NCI-H69 (cell line): Measurements from ENCODE around the gene HGD.

Source experiments
- DNase-seq: peaks from one replicate; lab custom pipeline; 2025; lab: John Stamatoyannopoulos, UW

The HGD gene

DNA sequence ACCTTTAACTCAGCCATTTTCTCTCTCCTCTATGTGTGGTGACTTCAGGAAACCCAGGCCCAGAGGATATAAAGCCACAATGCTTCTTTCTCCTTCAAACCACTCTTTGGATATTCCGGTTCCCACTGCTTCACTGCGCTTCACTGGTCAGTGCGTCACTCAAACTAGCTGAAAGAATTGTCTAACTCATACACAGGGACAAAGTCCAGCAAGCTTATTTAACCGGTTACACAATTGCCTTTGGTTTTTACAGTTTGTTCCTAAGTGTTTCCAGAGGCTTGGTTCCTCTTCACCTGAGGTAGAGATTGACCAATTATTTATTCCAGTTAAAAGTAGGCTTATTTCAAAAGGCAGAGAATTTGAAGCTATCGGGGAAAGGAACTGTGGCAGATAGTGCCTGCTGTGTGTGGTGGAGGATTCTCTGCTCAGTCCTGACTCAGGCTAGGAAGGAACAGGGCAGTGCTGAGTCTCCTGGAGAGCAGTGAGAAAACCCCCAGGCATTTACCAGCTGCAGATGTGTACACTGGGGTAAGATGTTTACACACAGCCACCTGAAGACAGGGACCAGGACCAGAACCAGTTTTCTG, at the start of gene HGD:
TSS of gene HGD (minus strand) at position 145 of the 587 bp plus-strand sequence. CDS start at position 17, 128 bp downstream.
- DNase-seq: peak; percentile 2

DNA sequence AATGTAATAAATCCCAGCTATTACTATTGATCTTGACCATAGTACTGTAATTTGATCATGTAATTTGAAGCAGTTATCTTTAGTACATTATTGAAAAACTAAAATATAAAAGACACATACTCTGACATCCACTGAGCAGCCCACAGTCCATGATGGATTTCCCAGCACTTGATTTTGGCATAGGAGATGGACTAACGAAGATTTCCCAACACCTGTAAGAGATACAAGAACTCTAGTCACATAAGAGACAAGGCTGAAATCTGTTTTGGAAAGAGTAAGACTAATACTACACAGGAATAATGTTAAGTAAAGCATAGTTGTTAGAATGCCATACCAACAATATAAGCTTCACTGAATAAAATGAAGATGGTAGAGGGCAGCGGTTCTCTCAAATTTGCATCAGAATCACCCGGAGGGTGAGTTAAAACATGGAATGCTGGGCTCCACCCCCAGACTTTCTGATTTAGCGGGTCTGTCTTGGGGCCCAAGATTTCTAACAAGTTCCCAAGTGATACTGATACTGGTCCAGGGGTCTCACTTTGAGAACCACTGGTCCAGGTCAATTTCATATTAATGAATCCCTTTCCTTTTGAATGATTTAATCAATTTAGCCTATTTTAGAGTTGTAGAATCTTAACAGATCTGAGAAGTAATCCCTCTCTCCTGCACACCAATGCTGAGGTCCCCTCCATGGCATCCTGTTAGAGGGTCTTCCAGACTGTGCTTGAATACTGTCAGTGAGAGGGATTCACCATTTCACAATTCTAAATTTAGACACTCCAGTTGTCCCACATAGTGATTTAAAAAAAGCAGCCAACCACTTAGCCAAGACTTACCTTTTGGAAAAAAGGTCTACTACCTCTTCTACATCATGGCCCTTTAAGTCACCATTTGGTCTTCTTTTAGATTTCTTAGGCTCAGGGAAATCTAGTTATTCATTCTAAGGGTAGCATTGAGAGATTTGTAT, 48.8 kb upstream of the HGD start:
- no peak for DNase-seq

DNA sequence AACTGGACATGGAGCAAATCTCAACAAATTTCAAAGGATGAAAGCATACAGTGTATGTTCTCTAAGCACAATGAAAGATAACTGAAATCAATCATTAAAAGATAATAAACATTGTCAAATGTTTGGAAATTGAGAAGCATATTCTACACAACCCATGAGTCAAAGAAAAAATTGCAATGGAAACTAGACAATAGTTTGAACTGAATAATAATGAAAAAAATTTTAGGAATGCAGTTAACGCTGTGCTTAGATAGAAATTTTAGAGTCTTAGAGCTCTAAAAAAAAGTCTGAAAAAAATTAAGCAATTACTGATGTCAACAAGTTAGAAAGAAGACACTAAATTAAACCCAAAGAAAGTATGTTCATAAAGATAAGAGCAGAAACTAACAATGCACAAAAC, 44.8 kb upstream of the HGD start:
- DNase-seq: no peak

- peak; percentile 11 for DNase-seq
Observed at GRCh38 chr3:120719167-120719834, 37.3 kb upstream of the HGD start.

- DNase-seq: no peak
Observed at GRCh38 chr3:120713262-120713661, 31.2 kb upstream of the HGD start.

DNA sequence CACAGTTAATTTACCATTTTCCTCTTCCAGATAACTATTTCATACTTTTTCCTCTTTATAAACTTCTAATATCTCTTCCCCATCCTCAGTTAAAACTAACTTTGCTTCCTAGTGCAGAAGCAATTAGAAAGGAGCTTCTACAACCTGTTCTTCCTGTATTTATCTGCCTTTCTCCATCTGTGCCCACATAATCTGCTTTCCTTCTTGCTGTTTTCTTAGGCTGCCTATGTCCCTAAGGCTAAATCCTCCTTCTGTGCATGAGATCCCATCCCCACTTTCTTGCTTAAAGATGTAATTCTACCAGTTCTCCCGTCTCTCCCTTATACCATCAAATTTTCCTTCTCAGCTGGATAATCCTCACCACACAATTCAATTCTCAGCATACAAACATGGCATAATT, 28.3 kb upstream of the HGD start:
- no peak for DNase-seq

DNA sequence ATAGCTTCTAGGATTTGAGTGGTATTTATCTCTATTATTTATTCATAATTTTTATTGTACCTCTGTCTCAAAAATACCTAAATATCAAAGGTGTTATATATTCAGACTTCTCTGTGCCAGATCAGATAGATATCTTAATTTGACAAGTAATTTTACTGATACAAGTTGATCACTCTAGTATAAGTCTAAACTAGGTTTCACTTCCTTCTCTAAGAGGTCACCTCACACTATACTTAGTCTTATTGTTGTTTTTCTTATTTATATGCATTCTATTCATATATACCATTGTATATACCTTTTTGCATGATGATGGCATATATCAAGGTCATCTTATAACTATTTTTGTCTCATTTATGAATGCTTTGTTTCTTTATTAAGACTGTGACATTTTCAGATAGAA, 26.4 kb upstream of the HGD start:
- DNase-seq: no peak

GRCh38 chr3:120706950-120707349, 24.9 kb upstream of the HGD start:
- DNase-seq: no peak

DNA sequence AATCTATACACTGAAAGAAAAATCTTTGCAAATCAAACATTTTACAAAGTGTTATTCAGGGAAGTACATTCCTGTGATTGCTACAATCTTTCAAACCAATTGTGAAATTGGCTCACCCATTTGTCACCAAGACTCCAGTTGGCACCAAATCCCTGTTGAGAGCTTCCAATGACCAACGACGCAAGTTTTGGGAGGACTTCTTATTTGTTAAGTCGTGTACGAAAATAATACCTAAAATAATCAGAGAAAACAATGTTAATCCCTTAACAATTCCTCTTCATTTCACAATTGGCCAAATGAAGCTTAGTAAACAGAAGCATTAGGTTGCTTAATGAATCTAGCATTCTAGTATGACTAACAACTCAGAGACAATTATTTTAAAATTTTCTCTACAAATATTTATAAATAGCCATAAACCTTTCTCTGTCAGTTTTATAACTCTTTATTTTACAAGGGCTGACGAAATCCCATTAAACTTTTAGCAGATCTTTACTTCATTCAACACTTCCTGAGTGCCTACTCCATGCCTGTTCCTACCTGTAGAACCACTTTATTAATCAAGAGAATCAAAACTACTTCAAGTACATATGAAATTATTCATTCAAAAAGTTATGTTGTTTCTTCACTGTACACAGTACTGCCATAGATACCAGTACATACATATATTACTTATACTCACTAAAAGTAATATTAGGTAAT, 24.0 kb upstream of the HGD start:
- no peak for DNase-seq

DNA sequence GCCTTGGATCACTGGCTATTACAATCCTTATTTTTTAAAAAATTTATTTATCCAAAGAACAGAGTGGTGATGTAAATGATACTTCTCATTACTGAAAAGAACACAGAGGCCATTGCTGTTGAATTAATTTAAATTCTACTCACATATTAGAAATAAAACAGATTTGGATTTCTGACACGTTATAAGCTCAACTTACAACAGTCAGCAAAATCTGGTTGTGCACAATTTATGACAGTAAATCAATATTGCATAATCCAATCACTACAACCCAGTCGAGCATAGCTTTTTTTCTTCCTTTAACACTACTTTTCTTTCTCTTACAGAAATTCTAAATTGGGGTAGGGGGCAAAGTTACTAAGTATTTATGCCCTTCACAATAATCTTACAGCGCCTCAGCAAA, 17.3 kb upstream of the HGD start:
- no peak for DNase-seq

DNA sequence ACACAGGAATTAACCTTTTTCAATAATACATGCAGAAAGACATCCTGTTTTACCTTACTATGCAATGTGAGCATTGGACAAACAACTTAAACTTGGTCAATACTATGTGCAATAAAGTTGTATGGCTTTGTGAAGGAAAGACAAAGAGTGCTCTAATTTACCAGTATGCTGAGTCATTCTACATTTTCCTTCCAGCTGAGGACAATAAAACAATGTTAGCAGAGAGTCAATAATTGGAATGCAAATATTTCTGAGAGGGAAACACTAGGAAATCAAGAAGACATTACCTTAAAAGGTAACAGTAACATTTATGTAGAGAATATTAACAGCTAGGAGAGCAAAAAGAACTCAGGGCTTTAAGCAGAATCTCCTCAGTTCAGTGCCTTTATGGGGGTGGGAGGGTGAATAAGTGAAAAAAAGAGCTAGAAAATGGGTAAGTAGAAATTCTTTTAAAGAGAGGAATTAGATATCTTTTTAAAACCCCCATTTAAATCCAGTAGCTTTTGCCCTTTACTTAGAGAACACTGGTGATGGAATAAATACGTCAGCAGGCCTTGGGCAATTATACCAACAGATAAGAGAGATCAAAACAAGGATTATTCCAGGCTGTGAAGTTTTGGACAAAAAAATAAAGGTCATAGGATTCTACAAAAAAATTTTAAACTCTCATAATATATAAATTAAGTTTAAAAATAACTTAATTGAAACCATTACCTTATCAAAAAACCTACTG, 11.6 kb upstream of the HGD start:
- DNase-seq: peak; percentile 83

DNA sequence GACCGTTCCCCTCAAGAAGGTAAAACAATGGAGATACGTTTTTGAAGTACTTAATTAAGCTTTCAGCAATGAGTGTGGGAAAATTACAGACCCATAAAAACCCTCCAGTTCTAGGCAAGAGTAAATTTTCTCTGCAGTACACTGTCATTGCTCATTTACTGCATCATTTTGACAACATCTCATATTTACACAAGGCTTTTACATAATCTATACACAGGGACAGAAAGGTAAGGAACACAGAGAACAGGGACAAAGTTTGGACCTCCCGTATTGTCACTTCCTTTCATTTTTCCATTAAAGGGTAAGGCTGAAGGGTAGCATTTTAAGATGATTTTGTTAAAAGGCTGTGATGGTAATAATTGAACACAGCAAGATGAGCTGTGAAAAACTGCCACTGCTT, 7.4 kb upstream of the HGD start:
- peak; percentile 0 for DNase-seq

GRCh38 chr3:120688121-120688520, 6.1 kb upstream of the HGD start:
- DNase-seq: no peak

DNA sequence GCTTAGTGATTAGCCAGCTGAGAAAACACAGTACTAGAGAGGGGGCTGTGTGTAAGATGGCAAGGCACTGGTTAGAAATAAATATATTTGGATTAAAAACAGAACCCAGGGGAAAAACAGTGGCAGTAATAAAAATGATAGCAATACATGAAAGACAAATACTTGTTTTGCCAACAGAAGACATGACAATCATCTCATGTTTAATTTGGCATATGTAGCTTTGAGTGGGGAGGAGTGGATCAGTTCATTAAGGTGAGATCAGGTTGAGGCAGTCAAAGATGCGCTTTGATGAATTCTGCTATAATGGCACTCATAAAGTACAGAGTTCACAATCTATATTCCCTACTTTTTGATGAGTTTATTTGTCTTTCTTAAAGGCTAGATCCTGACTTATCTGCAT, 3.4 kb upstream of the HGD start:
- DNase-seq: no peak

DNA sequence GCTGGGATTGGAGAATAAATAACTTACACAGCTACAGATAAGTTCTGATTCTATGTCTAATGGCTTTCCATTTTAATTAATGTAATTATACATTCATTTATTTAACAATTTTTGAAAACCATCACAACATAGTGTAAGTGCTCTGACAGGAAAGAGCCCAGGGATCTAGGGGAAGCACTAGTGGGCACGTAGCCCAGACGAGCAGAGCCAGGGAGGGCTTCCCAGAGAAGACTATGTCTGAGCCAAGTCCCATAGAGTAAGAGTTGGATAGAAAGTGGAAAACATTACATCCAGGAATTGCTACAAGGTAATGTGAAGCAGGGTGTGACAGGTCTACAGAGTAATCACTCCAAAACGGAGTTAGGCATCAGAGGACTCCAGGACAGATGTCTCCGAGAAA, 2.9 kb upstream of the HGD start:
- DNase-seq: no peak

DNA sequence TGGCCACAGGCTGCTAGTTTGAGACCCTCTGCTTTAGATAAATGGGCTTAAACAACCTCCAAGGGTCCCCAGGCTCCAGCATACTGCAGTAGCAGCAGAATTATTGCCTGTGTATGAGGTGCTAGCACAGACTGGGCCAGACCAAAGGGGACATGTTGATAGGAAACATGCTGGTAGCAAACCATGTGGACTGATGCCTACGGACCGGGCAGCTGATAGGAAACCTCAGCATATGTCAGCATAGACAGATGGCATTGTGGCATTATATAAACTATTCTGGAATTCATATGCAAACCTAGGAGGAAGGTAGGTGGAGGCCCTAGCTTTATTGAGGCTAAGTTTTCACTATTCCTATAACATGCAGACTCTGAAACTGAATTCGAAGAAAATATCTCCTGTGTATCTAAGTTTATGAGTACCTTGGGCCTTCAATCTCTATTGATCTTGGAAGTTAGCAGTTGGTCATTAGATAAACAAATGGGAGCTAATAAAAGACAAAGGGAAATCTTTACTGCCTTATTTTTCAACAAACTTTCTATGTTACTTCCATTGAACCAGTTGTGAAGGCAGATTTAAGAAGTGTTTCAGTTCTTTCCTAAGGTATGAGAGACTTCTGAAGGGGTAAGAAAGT, 1.7 kb upstream of the HGD start:
- DNase-seq: no peak

- DNase-seq: no peak
Observed at GRCh38 chr3:120683213-120683612, 1.2 kb upstream of the HGD start.

DNA sequence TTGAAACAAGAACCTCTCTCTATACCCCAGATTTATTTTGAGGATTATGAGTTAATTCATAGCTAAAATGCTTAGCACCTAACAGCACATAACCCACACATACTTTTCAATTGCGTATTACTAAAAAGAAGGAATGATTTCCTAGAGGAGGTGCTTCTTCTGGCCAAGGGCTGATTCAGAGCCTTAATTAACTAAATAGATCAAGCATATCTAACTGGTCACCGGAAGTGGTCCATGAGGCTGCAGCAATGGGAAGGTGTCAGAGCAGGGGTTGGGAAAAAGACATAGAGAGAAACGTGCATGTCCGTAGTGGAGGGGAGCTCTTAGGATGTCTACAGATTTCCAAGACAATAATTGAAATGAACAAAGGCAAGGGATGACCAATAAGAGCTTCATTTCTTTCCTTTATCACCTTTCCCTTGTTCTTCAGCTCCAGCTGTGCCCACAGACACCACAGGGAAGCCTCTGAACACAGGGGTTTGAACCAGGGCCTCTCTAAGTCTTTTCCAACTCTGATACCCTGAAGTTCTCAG, 467 bp downstream of the HGD start:
- DNase-seq: no peak

DNA sequence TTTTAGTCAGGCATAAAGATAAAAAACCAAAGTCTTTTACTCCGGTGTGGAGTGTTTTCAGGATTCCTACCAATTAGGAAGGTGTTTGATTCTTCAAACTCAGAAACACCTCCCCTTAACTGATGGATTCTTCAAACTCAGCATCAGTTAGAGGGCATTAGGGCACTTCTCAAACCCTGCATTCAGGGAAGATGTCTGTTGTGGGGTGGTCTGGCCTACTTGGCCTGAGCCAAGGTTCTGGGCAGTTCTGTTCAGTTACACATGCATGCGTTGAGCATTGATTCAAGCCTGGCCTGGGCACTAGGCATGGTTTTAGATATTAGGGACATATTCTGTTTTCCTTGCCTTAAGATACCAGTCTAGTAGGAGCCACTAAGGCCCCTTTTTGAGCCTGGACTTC, 1.0 kb downstream of the HGD start:
- no peak for DNase-seq

DNA sequence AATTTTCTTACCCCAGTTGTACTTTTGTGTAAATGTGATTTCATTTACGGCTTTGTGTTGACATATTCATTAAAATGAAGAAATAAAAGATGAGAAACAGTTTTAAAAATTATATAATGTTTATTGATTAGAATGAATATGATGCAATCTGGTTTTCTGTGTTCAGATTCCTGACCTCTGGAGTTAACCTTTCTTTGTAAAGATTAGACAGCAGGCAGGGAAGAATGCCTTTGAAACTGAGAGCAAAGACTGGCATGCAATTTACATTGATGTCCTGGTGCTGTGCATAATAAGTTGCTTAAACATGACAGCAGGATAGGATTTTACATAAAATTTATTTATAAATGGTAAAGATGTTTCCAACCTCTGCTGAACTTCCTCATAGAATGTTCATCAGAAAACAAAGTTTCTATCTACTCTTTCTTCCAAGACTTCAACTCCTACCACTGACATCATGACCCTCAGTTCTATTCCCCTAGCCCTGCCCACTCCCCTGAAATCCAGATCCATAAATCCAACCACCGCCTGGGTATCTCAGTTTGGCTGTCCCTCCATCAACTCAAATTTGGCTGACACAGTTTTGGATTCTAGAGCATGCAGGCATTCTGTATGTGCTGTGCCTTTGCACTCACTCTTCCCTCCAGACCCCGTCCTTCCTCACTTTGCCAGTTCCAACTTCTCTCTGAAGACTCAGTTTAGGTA, 1.7 kb downstream of the HGD start:
- no peak for DNase-seq
